GM13976 (cell line): ENCODE results near the gene AHSG.
"Not testable (repeated sequence)": the region's sequence is repeated elsewhere in the genome, so short reads cannot be mapped to it uniquely, and the experiment has no call there.

Experiments used
- DNase-seq: peaks from one replicate; pipeline ENCODE4 v3.0.0; 2012; ENCODE audit warnings: low spot score
- CTCF ChIP-seq: IDR thresholded peaks from 2 replicates; pipeline ENCODE4 v1.5.1; 2012; ENCODE audit warnings: borderline replicate concordance, mild to moderate bottlenecking; ENCODE audit not compliant: insufficient read depth; ENCODE audit errors: extremely low read depth, missing control alignments, control extremely low read depth
- in situ Hi-C: fragments of 300-500 bp; cut with MboI; formaldehyde crosslinking; loops from one replicate; pipeline ENCODE4 v1.12.0; 2022; ENCODE audit warnings: low sequenced_read_pairs, mixed read lengths, inconsistent platforms; ENCODE audit not compliant: unreplicated experiment

The AHSG gene

GRCh38 chr3:186628756-186629155 lies 15.9 kb downstream of the AHSG start:
- no peak for DNase-seq
- no peak for TF ChIP-seq CTCF
- in situ Hi-C loops, result loop anchor here (10.0 kb wide), 1 partner anchor 186 kb away; no protein-coding TSS in a partner anchor

GRCh38 chr3:186630950-186631641 lies 18.2 kb downstream of the AHSG start:
- TF ChIP-seq CTCF, result no peak
- DNase-seq, result no peak
- in situ Hi-C loops, result no loop called here

GRCh38 chr3:186633481-186633880 lies 20.6 kb downstream of the AHSG start:
- TF ChIP-seq CTCF, result no peak
- in situ Hi-C loops, result no loop called here
- DNase-seq, result no peak

- DNase-seq, in situ Hi-C loops: not testable (repeated sequence)
Measured at GRCh38 chr3:186634207-186634606, 21.3 kb downstream of the AHSG start.

GRCh38 chr3:186635532-186635931 lies 22.7 kb downstream of the AHSG start:
- no peak for DNase-seq
- in situ Hi-C loops, result no loop called here
- no peak for TF ChIP-seq CTCF

GRCh38 chr3:186636536-186636935 lies 23.7 kb downstream of the AHSG start:
- no peak for DNase-seq
- TF ChIP-seq CTCF, result no peak
- in situ Hi-C loops, result no loop called here

- TF ChIP-seq CTCF, result no peak
- in situ Hi-C loops, result no loop called here
- no peak for DNase-seq
Measured at GRCh38 chr3:186637686-186638085, 24.8 kb downstream of the AHSG start.
